ENCODE results near the gene MINDY4. TPM values are rescaled to one million over a fixed set of nuclear protein-coding genes. Genes with fewer than 3 reads are reported as not detected.

The MINDY4 gene
- total and polyA plus RNA-seq, 2 of the 13 experiments (the other 11 are each of a cell fraction or from before 2014, with no cell fraction given) = not detected

- 92% methylated on average over 2 of the region's 2 CpGs for WGBS (ENCODE audit: low lambda C conversion rate)
- FAIRE-seq (no peak), ATAC-seq (no peak), DNase-seq (ENCODE audit: low spot score) (no peak)
- intact Hi-C loops (cut with micrococcal nuclease; ENCODE audit: unreplicated experiment) = no loop called here
- H3K27me3 ChIP-seq (ENCODE audit: control insufficient read depth in 1 of 2, insufficient read depth in 2 of 2, low read length in 2 of 2) = peaks cover 4 to 43% of the 10 kb centered on the region in 2 experiments; a peak in 3 of 5 replicates
- H3K27ac ChIP-seq (ENCODE audit: extremely low read length, insufficient read depth, low read length) = no peak overlapping the region
- H3K4me1 ChIP-seq (ENCODE audit: insufficient read depth, low read length) = no peaks in the 10 kb centered on the region
- no peaks in the 10 kb centered on the region for H3K9me3 ChIP-seq (ENCODE audit: low read length)
- H4K20me1 ChIP-seq (ENCODE audit: insufficient read depth, low read length) = no peaks in the 10 kb centered on the region
- no peak overlapping the region for H3K4me3 ChIP-seq (replicated peaks in 1 of 3; ENCODE audit: insufficient read depth in 1 of 3, low read depth in 2 of 3, low read length in 3 of 3)
- TF ChIP-seq ZNF768 (CRISPR knock-in tag; IDR thresholded peaks at IDR 0.05) (peak; percentile 67), ZNF644 (CRISPR knock-in tag; IDR thresholded peaks at IDR 0.05; ENCODE audit: low read depth) (no peak)
- no peak overlapping the region for H3K4me2 ChIP-seq (ENCODE audit: low read depth, low read length)
- ChIA-PET POLR2A (no interaction called here), CTCF (ENCODE audit: low intra/inter-chr PET ratio, low total read pairs) (no interaction called here)
- H3K79me2 ChIP-seq (ENCODE audit: insufficient read depth, low read length) = no peaks in the 10 kb centered on the region
- in situ Hi-C loops (cut with HindIII; ENCODE audit: extremely low pct_ligation_motif_present, low pct_unique_long_range_greater_than_20kb) = no loop called here
- no TSS peak for BruUV-seq (replicated peaks)
- H3K36me3 ChIP-seq (replicated peaks in 1 of 2; ENCODE audit: control insufficient read depth in 1 of 2, insufficient read depth in 2 of 2, low read length in 2 of 2) = no peaks in the 10 kb centered on the region
- H3K9ac ChIP-seq (ENCODE audit: insufficient read depth, low read depth, low read length) = no peak overlapping the region
- no peak overlapping the region for H2AFZ ChIP-seq (ENCODE audit: low read length)
Observed at GRCh38 chr7:30730097-30730496, 41.1 kb upstream of the MINDY4 start.

- Histone ChIP-seq H3K9ac (ENCODE audit: insufficient read depth, low read depth, low read length) (no peak overlapping the region), H3K27me3 (ENCODE audit: control insufficient read depth in 1 of 2, insufficient read depth in 2 of 2, low read length in 2 of 2) (peaks cover 0 to 39% of the 10 kb centered on the region in 2 experiments; a peak in 2 of 5 replicates), H3K4me2 (ENCODE audit: low read depth, low read length) (no peak overlapping the region), H3K79me2 (ENCODE audit: insufficient read depth, low read length) (no peaks in the 10 kb centered on the region), H3K27ac (ENCODE audit: extremely low read length, insufficient read depth, low read length) (no peak overlapping the region), H3K4me3 (replicated peaks in 1 of 3; ENCODE audit: insufficient read depth in 1 of 3, low read depth in 2 of 3, low read length in 3 of 3) (no peak overlapping the region), H4K20me1 (ENCODE audit: insufficient read depth, low read length) (no peaks in the 10 kb centered on the region), H3K4me1 (ENCODE audit: insufficient read depth, low read length) (no peaks in the 10 kb centered on the region), H3K9me3 (ENCODE audit: low read length) (no peaks in the 10 kb centered on the region), H3K36me3 (replicated peaks in 1 of 2; ENCODE audit: control insufficient read depth in 1 of 2, insufficient read depth in 2 of 2, low read length in 2 of 2) (no peaks in the 10 kb centered on the region), H2AFZ (ENCODE audit: low read length) (no peak overlapping the region)
- CTCF ChIA-PET (ENCODE audit: low intra/inter-chr PET ratio, low total read pairs) = no interaction called here
- intact Hi-C loops (cut with micrococcal nuclease; ENCODE audit: unreplicated experiment) (no loop called here), in situ Hi-C loops (cut with HindIII; ENCODE audit: extremely low pct_ligation_motif_present, low pct_unique_long_range_greater_than_20kb) (no loop called here)
- no peak for FAIRE-seq
- no peak for ATAC-seq
- WGBS (ENCODE audit: low lambda C conversion rate) = 10% methylated on average over 4 of the region's 4 CpGs
- no TSS peak for BruUV-seq (replicated peaks)
- peak; percentile 71 for TF ChIP-seq ZNF629 (CRISPR knock-in tag; conservative IDR thresholded peaks at IDR 0.05)
- TF ChIP-seq THAP9 (CRISPR knock-in tag; IDR thresholded peaks at IDR 0.05; ENCODE audit: borderline replicate concordance) = no peak
- no peak for DNase-seq (ENCODE audit: low spot score)
- POLR2A ChIA-PET = no interaction called here
Observed at GRCh38 chr7:30730996-30731395, 40.2 kb upstream of the MINDY4 start.

All from HepG2 (cell line).